ENCODE results near the gene ADAMTSL4.

Gene ADAMTSL4

DNA sequence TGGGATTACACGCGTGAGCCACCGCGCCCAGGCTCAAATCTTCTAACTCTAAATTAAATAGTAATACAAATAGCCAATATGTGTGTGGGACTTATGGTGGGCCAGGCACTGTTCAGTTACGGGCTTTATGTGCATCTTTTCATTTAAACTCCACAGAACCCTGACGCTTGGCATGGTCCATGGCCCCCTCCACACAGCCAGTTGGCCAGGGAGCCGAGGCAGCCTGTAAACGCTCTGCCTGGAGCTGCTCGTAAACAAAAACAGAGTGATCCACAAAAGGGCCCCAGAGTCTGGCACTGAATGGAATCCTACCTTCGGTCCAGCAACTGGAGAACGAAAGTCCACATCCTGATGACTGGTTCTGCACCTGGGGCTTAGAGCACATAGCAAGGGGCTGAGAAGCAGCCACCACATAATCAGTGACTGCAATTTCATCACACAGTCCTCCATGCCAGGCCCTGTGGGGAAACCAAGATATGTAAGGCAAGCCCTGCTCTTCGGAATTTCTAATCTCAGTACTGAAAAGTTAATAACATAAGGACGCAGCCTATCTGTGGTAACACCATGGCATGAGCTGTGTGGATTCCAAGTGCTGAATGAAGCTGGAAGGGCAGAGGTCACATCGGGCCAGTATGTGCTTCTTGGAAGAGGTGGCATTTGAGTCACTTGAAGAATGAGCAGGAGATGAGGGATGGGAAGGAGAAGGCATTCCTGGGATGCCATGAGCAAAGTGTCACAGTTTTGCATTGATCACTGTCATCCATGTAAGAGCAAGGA, 13.5 kb upstream of the ADAMTSL4 start:
- DNase-seq, result no peak

DNA sequence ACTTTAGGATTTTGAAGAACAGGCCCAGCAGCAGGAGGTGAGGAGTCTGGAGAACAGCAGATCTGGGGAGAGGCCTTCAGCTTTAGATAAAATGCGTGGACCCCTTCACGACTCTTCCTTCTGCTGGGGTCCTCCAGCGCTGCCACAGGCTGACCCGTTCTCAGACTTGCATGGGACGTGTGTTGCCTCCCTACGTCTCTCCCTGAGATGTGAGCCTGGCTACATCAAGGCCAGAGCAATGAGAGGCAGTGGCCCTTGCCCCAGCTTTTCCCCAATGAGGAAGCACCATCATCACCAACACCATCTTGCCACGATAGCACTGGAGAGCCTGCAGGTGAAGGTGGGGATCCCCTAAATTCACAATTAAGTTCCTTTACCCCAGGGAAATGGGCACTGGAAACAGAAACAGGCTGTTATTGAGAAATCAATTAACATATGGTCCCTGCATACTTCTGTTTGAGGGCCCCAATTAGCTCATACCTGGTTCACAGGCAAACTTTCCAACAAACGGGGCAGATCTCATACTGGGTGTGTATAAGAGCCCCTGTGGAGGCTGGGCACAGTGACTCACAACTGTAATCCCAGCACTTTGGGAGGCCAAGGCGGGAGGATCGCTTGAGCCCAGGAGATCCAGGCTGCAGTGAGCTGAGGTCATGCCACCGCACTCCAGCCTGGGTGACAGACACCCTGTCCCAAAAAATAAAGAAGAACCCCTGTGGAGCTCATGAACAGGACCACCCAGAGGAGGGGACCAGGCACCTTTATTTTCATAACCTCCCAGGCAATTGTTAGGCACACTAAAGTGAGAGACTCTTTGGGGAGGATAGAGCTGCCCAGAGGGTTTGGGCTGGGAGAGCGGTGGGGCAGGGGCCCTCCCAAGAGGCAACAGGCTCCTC, 12.1 kb upstream of the ADAMTSL4 start:
- no peak for DNase-seq

DNA sequence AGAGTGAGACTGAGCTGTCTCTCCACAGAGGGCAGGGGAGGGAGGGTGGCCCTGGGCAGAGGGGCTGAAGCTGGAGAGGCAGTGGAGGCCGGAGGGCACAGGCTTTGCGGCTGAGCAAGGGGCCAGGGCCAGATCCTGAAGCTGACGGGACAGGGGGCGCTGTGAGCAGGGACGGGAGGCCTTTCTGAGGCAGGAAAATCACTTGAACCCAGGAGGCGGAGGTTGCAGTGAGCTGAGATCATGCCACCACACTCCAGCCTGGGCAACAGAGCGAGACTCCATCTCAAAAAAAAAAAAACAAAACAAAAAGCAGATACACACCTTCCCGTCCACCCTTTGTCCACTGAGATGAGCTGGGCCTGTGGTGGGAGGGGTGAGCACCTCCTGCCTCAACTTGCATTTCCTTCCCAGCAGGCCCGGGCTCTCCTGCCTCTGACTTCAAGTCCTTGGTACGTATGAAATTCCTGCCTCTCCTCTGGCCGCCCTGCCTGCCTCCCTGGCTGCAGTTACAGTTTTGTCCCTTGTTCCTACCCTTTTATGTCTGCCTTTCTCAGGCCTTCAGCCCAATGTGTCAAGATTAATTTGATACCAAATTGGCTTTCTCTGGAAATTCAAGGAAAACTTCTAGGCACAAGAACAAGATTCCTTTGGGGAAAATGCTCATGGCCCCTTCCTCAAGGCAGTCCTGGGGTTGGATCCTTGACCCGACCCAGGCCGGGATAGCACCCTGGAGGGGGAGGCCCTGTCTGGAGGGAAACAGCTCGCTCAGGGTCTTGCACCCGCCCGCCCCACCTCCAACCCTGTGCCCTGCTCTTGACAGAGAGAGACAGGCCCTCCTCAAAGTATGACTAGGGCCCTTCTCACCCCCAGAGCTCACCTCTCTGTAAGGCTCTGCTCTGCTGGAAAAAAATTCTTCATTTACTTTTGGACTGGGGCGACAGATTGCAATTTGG, 11.2 kb upstream of the ADAMTSL4 start:
- no peak for DNase-seq

DNA sequence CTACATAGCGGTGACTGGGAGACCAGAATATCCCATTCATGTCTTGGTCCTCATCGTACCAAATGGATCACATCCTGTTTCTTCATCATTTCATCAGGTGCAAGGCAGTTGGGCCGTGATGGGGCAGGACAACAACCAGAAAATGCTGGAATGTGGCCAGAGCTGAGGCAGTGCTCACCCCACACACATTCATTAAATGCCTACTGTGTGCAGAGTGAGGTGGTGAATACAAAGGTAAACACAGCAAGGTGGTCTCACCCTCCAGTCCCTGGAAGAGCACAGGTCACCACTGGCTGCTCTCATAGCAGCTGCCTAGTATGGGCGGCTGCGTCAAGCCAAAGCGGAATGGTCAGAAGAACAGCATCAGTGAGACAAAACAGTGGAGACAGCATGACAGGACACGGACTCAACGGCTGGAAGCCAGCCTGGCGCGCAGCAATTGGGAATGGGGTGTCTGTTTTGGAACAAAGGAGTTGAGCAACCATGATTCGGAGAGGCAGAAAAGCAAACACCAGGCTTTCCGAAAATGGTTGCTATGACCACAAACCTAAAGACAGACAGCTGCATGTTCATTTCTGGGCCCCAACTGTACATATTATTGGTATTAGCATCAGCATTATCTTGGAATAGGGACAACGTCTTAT, 5.6 kb upstream of the ADAMTSL4 start:
- no peak for DNase-seq

DNA sequence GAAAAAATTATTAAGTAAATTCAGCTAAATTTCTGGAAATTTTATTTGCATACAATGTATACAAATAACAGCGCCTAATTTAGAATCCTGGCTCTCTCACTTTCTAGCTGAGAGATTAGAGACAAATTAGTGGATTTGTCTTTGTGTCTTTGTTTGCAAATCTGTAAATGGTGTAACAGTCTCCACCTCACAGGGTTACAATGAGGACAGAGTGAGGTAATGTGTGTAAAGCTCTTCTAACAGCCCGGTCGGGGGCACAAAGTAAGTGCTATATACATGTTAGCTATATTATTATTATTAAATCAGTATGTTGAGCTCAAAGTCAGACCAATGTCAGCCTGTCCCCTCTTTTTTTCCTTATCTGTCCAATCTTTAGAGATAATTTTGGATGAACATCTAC, 5.0 kb upstream of the ADAMTSL4 start:
- no peak for DNase-seq

DNA sequence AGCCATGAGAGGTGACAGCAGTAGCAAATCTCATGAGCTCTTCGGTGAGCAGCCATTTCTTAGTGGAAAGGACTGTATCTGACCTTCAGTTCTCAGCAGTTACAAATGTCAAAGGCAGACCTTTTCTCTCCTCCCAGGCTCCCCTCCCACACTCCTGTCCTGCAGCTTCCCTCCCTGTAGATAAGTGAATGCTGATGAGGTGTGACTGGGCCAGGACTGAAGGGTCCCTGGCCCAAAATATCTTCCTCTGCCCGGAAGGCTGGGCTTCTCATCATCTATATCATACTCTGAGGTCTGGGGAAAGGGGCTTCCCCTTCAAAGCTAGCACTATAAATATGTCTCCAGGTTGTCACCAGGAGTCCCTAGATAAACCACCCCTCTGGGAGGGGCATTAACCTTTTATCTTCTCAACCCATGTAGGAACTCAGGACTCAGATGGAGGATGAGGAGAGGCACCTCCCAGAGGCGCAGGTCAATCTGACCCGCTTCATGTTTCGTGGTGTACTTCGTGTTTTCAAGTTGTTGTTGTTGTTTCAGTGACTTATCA, 3.6 kb upstream of the ADAMTSL4 start:
- DNase-seq, result no peak

DNA sequence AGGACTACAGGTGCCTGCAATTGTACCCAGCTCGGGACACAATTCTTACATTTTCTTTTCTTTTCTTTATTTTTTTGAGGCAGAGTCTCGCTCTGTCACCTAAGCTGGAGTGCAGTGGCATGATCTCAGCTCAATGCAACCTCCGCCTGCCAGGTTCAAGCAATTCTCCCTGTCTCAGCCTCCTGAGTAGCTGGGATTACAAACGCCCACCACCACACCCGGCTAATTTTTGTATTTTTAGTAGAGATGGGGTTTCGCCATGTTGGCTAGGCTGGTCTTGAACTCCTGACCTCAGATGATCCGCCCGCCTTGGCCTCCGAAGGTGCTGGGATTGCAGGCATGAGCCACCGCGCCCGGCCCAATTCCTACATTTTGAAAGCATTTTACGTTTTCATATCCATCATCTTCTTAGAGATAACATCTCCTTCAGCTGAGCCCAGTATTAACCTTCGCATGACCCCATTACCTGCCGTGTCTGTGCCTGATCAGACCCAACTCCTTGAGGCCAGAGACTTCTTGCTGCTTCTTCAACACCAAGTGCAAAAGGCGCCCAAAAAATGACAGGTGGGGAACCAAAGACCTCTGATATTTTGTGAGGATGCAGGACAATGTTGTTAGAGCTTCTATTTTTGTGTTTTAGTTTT, 2.8 kb upstream of the ADAMTSL4 start:
- DNase-seq, result no peak

DNA sequence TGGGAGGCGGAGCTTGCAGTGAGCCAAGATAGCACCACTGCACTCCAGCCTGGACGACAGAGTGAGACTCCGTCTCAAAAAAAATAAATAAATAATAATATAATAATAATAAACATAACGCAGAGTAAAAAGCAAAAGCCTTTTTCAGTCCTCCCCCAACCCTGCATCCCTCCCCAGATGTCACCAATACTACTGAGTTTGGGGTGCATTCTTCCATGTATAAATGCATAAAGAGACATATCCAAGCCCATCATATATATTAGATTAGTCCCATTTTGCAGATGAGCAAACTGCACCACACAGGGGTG, 930 bp upstream of the ADAMTSL4 start:
- no peak for DNase-seq

DNA sequence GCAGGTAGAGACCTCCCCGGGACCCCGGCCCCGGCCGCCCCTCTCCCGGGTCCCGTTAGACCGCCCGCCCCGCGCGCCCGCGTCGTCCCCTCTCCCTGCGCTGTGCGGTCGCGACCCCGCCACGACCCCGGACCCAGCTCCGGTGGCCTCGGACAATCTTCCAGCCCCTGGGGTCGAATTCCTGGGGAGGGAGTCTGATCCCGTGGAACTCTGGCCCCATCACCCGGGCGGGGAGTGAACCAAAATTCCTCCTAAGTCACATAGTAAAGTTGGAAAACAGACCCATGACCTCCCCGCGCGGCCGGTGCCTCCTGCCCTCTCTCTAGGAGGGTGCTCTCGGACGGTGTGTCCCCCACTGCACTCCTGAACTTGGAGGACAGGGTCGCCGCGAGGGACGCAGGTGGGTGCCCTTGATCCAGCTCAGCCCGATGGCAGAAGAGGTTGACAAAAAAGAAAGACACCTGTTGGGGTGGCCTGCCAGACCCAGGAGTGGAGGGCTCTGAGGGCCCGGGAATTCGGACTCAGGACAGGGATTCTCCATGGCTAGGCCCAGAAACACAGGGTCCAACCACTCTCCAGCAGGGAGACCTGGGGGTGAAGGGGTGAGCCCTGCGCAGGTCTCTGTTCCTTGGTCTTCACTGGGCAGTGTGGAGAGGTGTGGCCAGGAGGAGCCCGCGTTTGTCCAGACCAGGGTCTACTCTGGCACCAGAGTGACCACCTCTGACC, 451 bp downstream of the ADAMTSL4 start:
- no peak for DNase-seq

DNA sequence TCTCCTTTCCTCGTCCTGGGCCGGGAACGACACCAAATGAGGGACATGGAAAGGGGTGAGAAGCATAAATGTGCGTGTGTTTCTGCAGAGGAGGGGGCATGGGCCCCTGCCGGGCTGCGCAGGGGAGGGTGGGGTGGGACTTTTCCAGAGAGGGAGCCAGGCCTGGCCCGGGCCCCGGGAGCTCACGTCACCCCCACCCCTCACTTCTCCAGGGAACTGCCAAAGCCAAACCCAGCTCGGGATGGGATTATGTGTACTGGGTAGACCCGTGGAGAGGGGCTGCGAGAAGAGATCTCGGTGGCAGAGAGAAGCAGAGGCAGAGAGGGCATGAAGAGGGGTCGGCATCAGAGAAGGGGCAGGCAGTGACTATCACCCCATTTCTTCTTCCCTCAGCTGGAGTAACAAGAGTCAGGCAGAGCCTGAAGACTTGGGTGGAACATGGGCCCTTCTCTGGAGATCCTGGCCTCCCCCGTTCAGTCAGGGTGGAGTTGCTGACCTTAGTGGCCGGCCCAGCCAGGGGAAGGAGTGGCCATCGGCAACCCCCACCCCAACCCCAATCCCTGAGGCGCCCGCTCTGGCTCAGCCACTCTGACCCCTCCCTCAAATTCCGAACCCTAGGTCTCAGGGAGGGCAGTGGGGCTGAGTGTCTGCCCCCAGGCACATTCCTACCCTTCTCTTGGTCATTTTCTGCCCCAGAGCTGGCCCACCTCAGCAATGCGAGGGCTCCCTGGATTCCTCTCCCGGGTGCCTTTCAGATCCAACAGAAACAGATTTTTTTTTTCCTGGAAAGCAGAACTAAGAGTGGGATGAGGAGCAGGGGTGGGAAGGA, 1.2 kb downstream of the ADAMTSL4 start:
- DNase-seq, result no peak

DNA sequence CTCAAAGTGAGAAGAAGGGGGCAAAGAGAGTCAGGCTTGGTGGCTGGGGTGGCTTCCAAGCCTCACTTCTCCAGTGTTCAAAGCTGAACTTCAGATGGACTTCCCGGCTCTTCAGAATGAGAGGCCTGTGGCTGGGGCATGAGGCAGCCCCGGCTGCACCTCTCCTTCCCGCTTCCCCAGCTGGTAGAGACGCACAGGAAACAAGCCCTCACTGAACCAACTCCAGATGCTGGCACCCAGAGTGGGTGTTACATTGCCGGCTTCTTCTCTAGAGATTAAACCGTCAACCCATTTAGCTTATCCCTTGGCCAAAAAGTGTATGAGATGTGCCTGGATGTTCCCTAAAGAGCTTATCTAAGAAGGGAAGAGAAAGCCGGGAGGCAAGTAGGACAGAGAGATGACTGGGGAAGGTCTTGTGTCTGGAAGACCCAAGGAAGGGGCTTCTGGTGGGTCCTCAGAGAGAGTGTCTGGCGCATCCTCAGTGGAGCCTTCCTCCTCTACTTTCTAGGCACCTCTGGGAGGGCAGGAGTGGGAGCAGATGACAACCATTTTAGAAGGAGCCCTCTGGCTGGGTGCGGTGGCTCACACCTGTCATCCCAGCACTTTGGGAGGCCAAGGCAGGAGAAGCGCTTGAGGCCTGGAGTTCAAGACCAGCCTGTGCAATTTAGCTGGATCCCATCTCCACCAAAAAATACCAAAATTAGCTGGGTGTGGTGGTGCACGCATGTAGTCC, 2.0 kb downstream of the ADAMTSL4 start:
- no peak for DNase-seq

DNA sequence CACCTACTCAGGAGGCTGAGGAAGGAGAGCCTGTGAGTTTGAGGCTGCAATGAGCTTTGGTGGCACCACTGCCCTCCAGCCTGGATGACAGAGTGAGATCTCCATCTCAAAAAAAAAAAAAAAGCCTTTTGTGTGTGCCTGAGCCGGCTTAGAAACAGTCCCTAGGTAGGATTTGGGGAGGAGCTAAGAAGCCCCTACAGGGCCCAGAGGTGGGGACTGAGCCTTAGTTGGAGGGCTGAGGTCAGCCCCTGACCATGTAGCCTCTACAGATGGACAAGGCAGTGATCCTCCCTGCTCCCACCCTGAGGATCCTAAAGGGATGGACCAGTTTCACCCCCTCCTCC, 2.5 kb downstream of the ADAMTSL4 start:
- no peak for DNase-seq

DNA sequence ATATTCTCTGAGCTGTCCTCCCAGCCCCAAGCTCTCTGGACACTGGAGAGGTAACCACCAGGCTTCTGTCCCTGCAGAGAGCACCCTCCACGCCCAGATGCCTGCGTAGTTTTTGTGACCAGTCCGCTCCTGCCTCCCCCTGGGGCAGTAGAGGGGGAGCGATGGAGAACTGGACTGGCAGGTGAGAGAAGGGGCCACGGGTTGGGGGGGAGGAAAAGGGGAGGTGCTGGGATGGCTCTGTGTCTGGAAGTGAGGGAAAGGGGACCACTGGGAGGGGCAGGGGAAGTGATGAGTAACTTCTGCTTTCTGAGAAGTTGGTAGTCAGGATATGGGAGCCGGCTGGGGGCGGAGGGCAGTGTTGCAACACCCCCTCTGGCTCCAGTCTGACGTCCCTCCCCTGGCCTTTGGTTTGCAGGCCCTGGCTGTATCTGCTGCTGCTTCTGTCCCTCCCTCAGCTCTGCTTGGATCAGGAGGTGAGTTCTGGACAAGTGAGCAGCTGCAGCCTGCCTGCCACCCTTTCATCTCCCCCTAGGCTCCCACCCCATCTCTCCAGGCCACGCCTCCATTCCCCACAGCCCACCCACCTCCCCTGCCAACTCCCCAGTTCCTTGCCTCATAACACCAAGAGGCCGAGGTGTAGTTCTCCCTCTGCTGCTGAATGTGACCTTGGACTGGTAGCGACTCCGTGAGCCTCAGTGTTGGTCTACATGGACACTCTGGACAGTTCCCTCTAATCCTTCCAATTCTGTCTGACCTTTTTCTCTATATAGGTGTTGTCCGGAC, 3.1 kb downstream of the ADAMTSL4 start:
- DNase-seq, result no peak

DNA sequence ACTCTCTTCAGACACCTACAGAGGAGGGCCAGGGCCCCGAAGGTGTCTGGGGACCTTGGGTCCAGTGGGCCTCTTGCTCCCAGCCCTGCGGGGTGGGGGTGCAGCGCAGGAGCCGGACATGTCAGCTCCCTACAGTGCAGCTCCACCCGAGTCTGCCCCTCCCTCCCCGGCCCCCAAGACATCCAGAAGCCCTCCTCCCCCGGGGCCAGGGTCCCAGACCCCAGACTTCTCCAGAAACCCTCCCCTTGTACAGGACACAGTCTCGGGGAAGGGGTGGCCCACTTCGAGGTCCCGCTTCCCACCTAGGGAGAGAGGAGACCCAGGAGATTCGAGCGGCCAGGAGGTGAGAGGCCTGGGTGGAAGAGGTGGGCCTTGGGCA, 3.7 kb downstream of the ADAMTSL4 start:
- DNase-seq, result no peak

DNA sequence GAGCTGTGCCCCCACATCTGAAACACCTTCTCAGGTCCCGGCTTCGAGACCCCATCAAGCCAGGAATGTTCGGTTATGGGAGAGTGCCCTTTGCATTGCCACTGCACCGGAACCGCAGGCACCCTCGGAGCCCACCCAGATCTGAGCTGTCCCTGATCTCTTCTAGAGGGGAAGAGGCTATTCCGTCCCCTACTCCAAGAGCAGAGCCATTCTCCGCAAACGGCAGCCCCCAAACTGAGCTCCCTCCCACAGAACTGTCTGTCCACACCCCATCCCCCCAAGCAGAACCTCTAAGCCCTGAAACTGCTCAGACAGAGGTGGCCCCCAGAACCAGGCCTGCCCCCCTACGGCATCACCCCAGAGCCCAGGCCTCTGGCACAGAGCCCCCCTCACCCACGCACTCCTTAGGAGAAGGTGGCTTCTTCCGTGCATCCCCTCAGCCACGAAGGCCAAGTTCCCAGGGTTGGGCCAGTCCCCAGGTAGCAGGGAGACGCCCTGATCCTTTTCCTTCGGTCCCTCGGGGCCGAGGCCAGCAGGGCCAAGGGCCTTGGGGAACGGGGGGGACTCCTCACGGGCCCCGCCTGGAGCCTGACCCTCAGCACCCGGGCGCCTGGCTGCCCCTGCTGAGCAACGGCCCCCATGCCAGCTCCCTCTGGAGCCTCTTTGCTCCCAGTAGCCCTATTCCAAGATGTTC, 4.3 kb downstream of the ADAMTSL4 start:
- no peak for DNase-seq

DNA sequence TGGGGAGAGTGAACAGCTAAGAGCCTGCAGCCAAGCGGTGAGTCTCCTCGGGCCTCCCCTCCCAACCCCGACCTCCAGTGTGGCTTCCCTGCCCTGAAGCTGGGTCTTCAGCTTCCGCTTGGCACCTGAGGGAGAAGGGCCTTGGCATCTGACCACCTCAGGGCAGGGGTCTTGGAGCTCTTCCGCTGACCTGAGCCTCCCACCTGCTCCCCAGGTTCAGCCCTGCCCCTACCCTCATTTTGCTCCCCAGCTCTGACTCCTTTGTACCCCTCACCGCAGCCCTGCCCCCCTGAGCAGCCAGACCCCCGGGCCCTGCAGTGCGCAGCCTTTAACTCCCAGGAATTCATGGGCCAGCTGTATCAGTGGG, 4.9 kb downstream of the ADAMTSL4 start:
- DNase-seq, result no peak

DNA sequence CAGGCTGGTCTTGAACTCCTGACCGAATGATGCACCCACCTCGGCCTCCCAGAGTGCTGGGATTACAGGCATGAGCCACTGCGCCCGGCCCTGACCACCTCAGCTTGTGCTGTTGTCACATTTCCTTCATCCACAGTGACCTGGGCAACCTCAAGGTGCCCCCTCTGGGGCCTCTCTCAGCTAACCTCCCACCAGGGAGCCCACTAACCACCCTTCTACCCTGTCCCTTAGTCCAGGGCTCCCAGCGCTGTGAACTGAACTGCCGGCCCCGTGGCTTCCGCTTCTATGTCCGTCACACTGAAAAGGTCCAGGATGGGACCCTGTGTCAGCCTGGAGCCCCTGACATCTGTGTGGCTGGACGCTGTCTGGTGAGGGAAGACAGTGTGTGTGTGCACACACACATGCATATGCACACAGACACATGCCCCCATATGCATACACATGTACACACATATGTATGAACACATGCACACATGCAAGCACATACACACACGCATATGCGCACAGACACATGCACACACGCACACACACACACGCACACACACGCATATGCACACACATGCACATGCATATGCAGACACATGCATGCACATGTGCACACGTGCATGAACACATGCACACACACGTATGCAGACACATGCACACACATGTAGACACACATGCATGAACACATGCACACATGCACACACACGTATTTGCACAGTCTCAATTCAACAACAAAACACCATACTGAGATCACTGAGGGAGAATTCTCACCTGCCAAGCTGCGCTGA, 6.2 kb downstream of the ADAMTSL4 start:
- no peak for DNase-seq

Measured in DMS79 treated with DMSO at 0.1 percent for 48 hours (cell line).